ENCODE measurements around the gene TCF12.
"Not testable (repeated sequence)": the region's sequence is repeated elsewhere in the genome, so short reads cannot be mapped to it uniquely, and the experiment has no call there.

The TCF12 gene

DNA sequence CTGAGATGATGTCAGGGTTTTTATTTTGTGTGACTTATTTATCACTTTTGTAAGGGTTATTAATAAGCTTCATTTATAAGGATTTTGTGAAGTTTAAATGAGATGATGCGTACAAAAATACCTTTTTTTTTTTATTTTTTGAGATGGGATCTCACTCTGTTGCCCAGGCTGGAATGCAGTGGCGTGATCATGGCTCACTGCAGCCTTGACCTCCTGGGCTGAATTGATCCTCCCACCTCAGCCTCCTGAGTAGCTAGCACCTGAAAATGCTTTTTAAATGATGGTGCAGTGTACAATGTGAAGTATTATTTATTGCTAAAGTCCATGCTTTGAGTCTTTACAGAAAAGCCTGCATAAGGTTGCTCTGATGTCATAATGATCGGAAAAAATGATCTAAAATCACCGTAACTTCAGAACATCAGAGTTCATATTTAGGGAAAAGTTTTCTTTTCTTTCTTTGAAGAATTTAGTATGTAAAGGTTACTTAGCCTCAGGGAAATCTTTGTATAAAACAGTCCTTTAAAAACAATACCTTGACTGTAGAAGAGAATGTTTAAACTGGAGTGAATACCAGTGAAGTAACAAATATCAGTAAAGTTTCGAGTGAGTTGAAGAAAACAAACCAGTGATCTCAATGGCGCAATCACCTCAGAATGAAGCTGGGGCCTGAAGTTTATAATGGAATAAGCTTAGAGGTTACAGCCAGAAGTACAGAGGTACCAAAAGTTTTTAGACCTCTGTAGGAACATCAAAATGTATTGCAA, 29.7 kb downstream of the TCF12 start:
- DNase-seq (ENCODE audit: low spot score), result no peak

DNA sequence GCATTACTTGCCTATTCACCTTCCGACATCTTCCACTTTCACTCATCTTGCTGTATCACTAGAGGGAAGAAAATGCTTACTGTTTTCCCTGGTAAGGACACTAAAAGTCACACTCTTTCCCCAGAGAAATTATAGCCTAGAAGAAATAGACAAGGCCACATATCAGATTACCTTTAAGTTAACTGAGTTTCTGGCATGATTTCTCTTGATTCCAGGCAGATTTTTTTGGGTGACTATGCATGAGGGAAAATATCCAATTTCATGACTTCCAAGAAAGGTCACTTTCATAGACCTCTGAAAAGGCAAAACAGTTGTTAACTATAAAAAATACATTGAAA, 30.3 kb downstream of the TCF12 start:
- DNase-seq (ENCODE audit: low spot score), result no peak

DNA sequence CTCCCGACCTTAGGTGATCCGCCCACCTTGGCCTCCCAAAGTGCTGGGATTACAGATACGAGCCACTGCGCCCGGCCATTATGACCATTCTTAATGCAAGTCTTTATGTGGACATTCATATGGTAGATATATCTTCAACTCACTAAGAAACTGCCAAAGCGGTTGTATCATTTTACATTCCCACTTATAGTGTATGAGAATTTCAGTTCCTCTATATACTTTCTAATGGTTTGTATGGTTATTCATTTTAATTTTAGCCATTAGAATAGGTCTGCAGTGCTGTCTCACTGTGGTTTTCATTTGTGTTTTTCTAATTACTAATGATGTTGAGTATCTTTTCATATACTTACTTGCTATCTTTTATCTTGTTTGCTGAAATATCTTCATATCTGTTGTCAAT, 32.5 kb downstream of the TCF12 start:
- no peak for DNase-seq (ENCODE audit: low spot score)

- no peak for DNase-seq (ENCODE audit: low spot score)
Measured at GRCh38 chr15:56953790-56954189, 35.3 kb downstream of the TCF12 start.

- DNase-seq (ENCODE audit: low spot score), result not testable (repeated sequence)
Measured at GRCh38 chr15:56955011-56955410, 36.6 kb downstream of the TCF12 start.

- DNase-seq (ENCODE audit: low spot score), result no peak
Measured at GRCh38 chr15:56956538-56956937, 38.1 kb downstream of the TCF12 start.

DNA sequence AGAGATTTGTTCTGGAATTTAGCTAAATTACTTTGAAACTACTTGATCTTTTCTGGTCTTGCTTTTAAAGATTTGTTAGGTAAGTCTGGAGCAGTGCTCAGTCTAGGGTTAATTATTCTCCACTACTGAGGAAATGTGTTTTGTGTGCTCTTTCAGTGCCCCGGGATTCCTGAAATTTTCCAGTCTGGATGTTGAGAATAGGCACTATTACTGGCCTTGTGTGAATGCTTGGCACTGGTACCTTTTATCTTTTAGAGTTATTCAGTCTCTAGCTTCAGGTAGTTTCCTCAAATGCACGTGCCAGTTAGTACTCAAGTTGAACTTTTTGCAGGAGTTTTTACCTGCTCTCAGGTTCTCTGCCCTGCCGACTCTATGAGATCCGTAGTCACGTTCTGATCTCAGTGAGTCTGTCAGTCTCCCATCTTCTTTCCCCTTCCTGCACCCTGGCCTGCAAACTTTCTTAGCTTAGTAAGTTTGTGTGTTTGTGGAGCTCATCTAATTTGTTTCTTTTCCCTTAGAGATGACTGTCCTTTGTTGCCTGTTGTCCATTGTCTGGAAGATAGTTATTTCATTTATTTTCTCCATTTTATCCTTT, 39.5 kb downstream of the TCF12 start:
- DNase-seq (ENCODE audit: low spot score), result no peak

DNA sequence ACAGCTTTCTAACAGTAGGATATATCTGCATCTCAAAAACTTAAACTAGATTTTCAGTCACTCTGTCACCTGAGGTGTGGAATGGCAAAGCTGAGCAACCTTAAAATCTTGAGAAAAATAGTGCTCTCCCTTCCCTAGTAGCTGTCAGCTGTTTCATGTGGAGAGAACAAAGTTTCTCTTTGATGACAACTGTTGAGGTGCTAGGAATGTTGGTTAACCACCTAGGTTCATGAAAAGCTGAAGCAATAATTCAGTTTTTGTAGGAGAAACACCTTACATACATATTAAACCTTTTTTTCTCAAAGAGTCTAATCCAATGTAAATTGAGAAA, 40.8 kb downstream of the TCF12 start:
- no peak for DNase-seq (ENCODE audit: low spot score)

DNA sequence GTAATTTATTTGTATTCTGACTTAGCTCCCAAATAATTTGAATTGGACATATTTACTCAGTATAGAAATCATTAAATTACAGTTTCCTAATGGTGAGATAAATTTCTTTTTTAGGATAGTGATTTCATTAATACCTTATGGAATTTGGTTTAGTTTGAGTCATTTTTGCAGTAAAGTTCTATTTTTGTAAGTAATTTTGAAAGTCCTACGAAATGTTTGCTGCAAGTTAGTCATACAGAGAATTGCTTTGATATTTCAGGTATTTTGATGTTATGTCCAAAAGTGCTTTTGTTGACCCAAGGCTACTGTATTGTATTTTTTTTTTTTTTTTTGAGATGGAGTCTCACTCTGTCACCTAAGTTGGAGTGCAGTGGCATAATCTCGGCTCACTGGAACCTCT, 41.7 kb downstream of the TCF12 start:
- no peak for DNase-seq (ENCODE audit: low spot score)

- DNase-seq (ENCODE audit: low spot score), result no peak
Measured at GRCh38 chr15:56963126-56963525, 44.7 kb downstream of the TCF12 start.

DNA sequence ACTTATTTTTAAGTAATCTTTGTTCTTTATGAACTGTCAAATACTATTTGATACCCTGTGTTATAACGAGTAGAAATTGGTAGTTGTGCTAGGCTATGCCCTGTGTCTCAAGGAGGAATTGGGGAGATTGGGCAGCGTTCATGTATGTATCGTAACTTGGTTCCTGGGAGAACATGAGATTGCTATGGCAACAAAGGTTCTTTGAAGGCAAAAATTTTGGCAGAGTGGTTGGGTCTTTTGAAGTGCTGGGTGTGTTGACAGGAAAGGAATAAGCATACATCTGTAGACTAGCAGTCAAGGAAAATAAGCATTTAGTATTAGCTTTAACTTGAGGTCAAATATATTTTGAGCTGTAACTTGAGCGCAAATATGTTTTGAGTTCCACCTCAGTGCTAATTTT, 45.3 kb downstream of the TCF12 start:
- DNase-seq (ENCODE audit: low spot score), result no peak

- DNase-seq (ENCODE audit: low spot score), result no peak
Measured at GRCh38 chr15:56964182-56964581, 45.7 kb downstream of the TCF12 start.

GRCh38 chr15:56965231-56966013, 47.0 kb downstream of the TCF12 start:
- DNase-seq (ENCODE audit: low spot score), result no peak

GRCh38 chr15:56967336-56967735, 48.9 kb downstream of the TCF12 start:
- DNase-seq (ENCODE audit: low spot score), result no peak

DNA sequence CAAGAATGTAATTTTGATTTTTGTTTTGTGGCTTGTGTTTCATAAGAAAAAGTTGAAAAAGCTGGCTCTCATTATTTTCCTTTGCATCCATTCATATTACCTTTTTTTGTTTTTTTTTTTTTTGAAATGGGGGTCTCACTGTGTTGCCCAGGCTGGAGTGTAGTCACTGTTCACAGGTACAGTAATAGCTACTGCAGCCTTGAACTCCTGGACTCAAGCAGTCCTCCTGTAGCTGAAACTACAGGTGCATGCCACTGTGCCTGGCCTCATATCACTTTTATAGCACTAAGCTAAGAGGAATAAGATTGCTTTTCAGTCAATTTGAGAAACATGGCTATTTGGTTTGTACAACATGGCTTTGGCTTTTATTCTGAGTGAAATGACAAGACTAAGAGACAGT, 49.8 kb downstream of the TCF12 start:
- DNase-seq (ENCODE audit: low spot score), result no peak

DNA sequence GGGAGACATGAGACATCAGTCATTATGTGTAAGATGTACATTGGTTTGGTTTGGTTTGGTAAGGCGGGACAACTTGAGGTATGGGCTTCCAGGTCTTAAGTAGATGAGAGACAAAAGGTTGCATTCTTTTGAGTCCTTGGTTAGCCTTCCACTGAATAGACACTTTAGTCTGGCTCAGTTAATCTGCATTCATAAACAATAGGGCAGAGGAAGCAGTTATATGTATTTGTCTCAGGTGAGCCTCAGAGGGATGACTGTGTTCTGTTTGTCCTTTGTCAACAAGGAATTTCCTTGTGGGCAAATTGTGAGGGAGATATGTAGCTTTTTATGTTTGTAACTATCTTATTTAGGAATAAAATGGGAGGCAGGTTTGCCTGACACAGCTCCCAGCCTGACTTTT, 50.4 kb downstream of the TCF12 start:
- no peak for DNase-seq (ENCODE audit: low spot score)

- no peak for DNase-seq (ENCODE audit: low spot score)
Measured at GRCh38 chr15:56969265-56969895, 50.9 kb downstream of the TCF12 start.

DNA sequence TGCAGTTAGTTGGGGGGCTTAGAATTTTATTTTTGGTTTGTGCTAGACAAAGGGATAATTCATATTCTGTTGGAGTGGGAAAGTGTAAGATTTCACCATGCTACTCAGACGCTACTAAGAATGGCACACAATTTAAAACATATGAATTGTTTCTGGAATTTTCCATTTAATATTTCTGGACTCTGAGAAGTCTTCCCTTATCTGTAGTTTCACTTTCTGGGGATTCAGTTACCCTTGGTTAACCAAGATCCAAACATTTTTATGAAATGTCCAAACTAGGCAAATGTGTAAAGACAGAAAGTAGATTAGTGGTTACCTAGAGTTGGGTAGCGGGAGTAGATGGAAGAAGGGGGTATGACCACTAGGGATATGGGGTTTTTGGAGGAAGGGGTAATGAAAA, 53.1 kb downstream of the TCF12 start:
- DNase-seq (ENCODE audit: low spot score), result no peak

DNA sequence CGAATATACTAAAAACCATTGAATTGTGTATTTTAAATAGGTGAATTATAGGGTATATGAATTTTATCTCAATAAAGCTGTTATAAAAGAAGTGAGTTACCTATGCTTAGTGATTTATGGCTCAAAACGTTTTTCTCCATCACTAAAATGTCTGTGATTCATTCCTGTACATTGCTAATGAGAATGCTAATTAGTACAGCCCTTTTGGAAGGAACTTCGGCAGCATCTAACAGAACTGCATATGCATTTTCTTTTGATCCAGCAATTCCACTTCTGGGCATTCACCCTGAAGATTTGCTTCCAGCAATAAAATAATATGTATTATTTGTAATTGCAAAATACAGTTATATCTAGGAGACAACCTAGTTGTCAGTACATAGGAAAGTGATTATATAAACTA, 53.6 kb downstream of the TCF12 start:
- DNase-seq (ENCODE audit: low spot score), result no peak

GRCh38 chr15:56972426-56972825, 54.0 kb downstream of the TCF12 start:
- no peak for DNase-seq (ENCODE audit: low spot score)

DNA sequence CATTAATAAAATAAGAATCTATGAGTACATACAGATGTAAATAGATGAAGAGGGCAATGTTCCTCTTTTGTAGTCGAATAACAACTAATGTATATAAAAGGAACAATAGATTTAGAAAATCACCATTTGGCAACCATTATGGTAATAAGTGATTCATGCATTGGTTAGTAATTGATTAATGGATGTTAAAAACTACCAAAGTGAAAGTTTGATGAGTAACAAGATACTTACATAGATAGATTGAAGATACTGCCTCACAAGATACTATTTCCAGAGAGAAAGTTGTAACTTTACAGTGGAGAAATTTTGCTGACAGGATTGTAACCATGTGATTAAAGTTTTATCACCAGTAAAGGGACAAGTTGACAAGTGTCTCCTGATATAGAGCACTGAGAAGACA, 55.0 kb downstream of the TCF12 start:
- DNase-seq (ENCODE audit: low spot score), result no peak

- no peak for DNase-seq (ENCODE audit: low spot score)
Measured at GRCh38 chr15:56977232-56977631, 58.8 kb downstream of the TCF12 start.
